SK-N-SH (cell line): Measurements from ENCODE around the gene ARHGEF28. TPM values are rescaled to one million over a fixed set of nuclear protein-coding genes. Genes with fewer than 3 reads are reported as not detected.

Experiments
- CTCF ChIA-PET: fragments of 300-600, 350-600 bp; formaldehyde crosslinking; extraction: SDS; loops from one replicate; lab custom pipeline; 2021; lab: Yijun Ruan, JAX
- POLR2A ChIA-PET: fragments of 350-600 bp; sonication (Branson Sonifier 250); formaldehyde crosslinking; extraction: SDS; loops from one replicate; lab custom pipeline; 2020; ENCODE audit warnings: antibody characterized with exemption, inconsistent platforms; lab: Yijun Ruan, JAX
- DNase-seq: peaks from one replicate; pipeline ENCODE4 v3.0.0; 2012
- H2AFZ ChIP-seq: fragments of 200-600 bp; sonication (generic); 2 replicates; pipeline ENCODE4 v1.8.1; 2016; ENCODE audit warnings: antibody characterized with exemption, mild to moderate bottlenecking, low read depth
- H3F3A ChIP-seq: fragments of 200-600 bp; sonication (generic); replicated peaks from 2 replicates; pipeline ENCODE3; 2016; ENCODE audit warnings: antibody characterized with exemption, mild to moderate bottlenecking; ENCODE audit not compliant: insufficient read depth
- H3K27ac ChIP-seq, 2 experiments: fragments of 200-500 bp in 1 of 2; fragments of 200-600 bp in 1 of 2; sonication (Bioruptor generic) in 1 of 2; sonication (generic), shearing (Covaris generic) in 1 of 2; 2 replicates each; pipeline versions ENCODE4 v1.5.1 to v1.6.1; 2014 to 2016; ENCODE audit warnings: low read depth in 2 of 2, inconsistent platforms in 1 of 2, low read length in 1 of 2, mild to moderate bottlenecking in 1 of 2, mixed read lengths in 1 of 2
- H3K27me3 ChIP-seq: fragments of 200-600 bp; sonication (generic), shearing (Covaris generic); 2 replicates; pipeline ENCODE4 v1.6.1; 2016; ENCODE audit warnings: mixed run types; ENCODE audit not compliant: insufficient read depth
- H3K36me3 ChIP-seq, 2 experiments: fragments of 200-500 bp in 1 of 2; fragments of 200-600 bp in 1 of 2; sonication (Bioruptor generic) in 1 of 2; sonication (generic) in 1 of 2; replicated peaks in 1 of 2; 2 replicates each; pipeline versions ENCODE3 to v1.5.1; 2014 to 2016; ENCODE audit warnings: low read length in 1 of 2, mild to moderate bottlenecking in 1 of 2; ENCODE audit not compliant: insufficient read depth in 2 of 2, control insufficient read depth in 1 of 2
- H3K4me1 ChIP-seq, 2 experiments: fragments of 200-500 bp in 1 of 2; fragments of 200-600 bp in 1 of 2; sonication (Bioruptor generic) in 1 of 2; sonication (generic), shearing (Covaris generic) in 1 of 2; 2 replicates each; pipeline versions ENCODE4 v1.5.1 to v1.6.1; 2014 to 2016; ENCODE audit warnings: low read depth in 1 of 2, low read length in 1 of 2, mixed run types in 1 of 2; ENCODE audit not compliant: insufficient read depth in 2 of 2, control insufficient read depth in 1 of 2
- H3K4me2 ChIP-seq: fragments of 200-600 bp; sonication (generic), shearing (Covaris generic); 2 replicates; pipeline ENCODE4 v1.6.1; 2017; ENCODE audit warnings: mixed run types
- H3K4me3 ChIP-seq, 2 experiments: fragments of 200-500 bp in 1 of 2; fragments of 200-600 bp in 1 of 2; sonication (Bioruptor generic) in 1 of 2; sonication (generic), shearing (Covaris generic) in 1 of 2; 2 replicates each; pipeline versions ENCODE4 v1.5.1 to v1.8.1; 2014 to 2016; ENCODE audit warnings: low read depth in 2 of 2, inconsistent platforms in 1 of 2, low read length in 1 of 2, mild to moderate bottlenecking in 1 of 2, mixed read lengths in 1 of 2, moderate library complexity in 1 of 2
- H3K79me2 ChIP-seq: fragments of 200-600 bp; sonication (generic); 2 replicates; pipeline ENCODE4 v1.8.1; 2017; ENCODE audit warnings: mild to moderate bottlenecking; ENCODE audit not compliant: insufficient read depth
- H3K9ac ChIP-seq: fragments of 200-600 bp; sonication (generic); 2 replicates; pipeline ENCODE4 v1.6.1; 2017; ENCODE audit warnings: mixed run types
- H3K9me2 ChIP-seq: fragments of 200-600 bp; sonication (generic); 2 replicates; pipeline ENCODE4 v1.6.1; 2017; ENCODE audit warnings: mixed run types
- H3K9me3 ChIP-seq: fragments of 200-600 bp; sonication (generic); 2 replicates; pipeline ENCODE4 v1.6.1; 2017; ENCODE audit warnings: mixed run types, mild to moderate bottlenecking, moderate library complexity
- H4K20me1 ChIP-seq: fragments of 200-600 bp; sonication (generic); 2 replicates; pipeline ENCODE4 v1.6.1; 2017; ENCODE audit warnings: mild to moderate bottlenecking, mixed run types; ENCODE audit not compliant: insufficient read depth
- FOSL2 ChIP-seq: IDR thresholded peaks from 2 replicates; pipeline ENCODE4 v1.4.0; 2012; ENCODE audit warnings: low read depth, mild to moderate bottlenecking, moderate library complexity, borderline replicate concordance
- FOXJ3 ChIP-seq: sonication (generic); formaldehyde crosslinking; IDR thresholded peaks from 2 replicates; pipeline ENCODE4 v1.5.1; 2020; ENCODE audit warnings: mild to moderate bottlenecking, missing genetic modification reagents
- GABPA ChIP-seq: IDR thresholded peaks from 2 replicates; pipeline ENCODE4 v1.4.0; 2012; ENCODE audit warnings: low read depth, mild to moderate bottlenecking
- JUND ChIP-seq: IDR thresholded peaks from 2 replicates; pipeline ENCODE4 v1.4.0; 2012
- MAX ChIP-seq: IDR thresholded peaks from 2 replicates; pipeline ENCODE4 v1.4.0; 2012; ENCODE audit warnings: low read depth
- NFIC ChIP-seq: IDR thresholded peaks from 2 replicates; pipeline ENCODE4 v1.4.0; 2012; ENCODE audit warnings: borderline replicate concordance
- PBX3 ChIP-seq: IDR thresholded peaks from 2 replicates; pipeline ENCODE4; 2012
- RAD21 ChIP-seq: IDR thresholded peaks from 2 replicates; pipeline ENCODE4 v1.6.1; 2012; ENCODE audit warnings: mild to moderate bottlenecking, low read length
- RCOR1 ChIP-seq: fragments of 150-350 bp; IDR thresholded peaks from 2 replicates; pipeline ENCODE4 v1.6.1; 2017; ENCODE audit warnings: antibody characterized with exemption, low read length
- RFX5 ChIP-seq: IDR thresholded peaks from 2 replicates; pipeline ENCODE4 v1.6.1; 2012; ENCODE audit warnings: mild to moderate bottlenecking, improper control_type of control experiment, low read length
- RXRA ChIP-seq: IDR thresholded peaks from 2 replicates; pipeline ENCODE4 v1.4.0; 2012; ENCODE audit warnings: low read depth, mild to moderate bottlenecking, borderline replicate concordance
- SMC3 ChIP-seq: IDR thresholded peaks from 2 replicates; pipeline ENCODE4 v1.6.1; 2012; ENCODE audit warnings: low read depth, low read length, improper control_type of control experiment
- USF1 ChIP-seq: IDR thresholded peaks from 2 replicates; pipeline ENCODE4 v1.4.0; 2012; ENCODE audit warnings: low read depth, borderline replicate concordance
- YY1 ChIP-seq: IDR thresholded peaks from 2 replicates; pipeline ENCODE4 v1.4.0; 2012; ENCODE audit warnings: low read depth, mild to moderate bottlenecking
- WGBS: methylation state at CpG from one replicate; pipeline ENCODE4 v1.1.6; 2017; ENCODE audit warnings: low lambda C conversion rate; 5-methylcytosine and 5-hydroxymethylcytosine counted together
- polyA plus RNA-seq, 3 experiments: library from polyadenylated mRNA; depleted of rRNA; stranded (reverse); fragments of >200 nt; gene quantifications; 2 replicates each; pipeline ENCODE4 v1.2.3, GENCODE V29; 2012
- TF ChIP-seq, protein P1 (sequence below): IDR thresholded peaks from 2 replicates; pipeline ENCODE4 v1.6.1; 2012; ENCODE audit warnings: mild to moderate bottlenecking, low read depth, low read length, moderate library complexity
- TF ChIP-seq, protein P2 (sequence below): IDR thresholded peaks from 2 replicates; pipeline ENCODE4 v1.4.0; 2012; ENCODE audit warnings: low read depth, borderline replicate concordance
- TF ChIP-seq, protein P3 (sequence below): fragments of 150-350 bp; IDR thresholded peaks from 2 replicates; pipeline ENCODE4 v1.6.1; 2017; ENCODE audit warnings: antibody characterized with exemption, low read length, low read depth, borderline replicate concordance

The ARHGEF28 gene
- polyA plus RNA-seq, 1 of the 3 experiments (the other 2 are of a cell fraction), result 4.2 TPM

GRCh38 chr5:73890569-73890968 lies 264.6 kb downstream of the ARHGEF28 start:
- Histone ChIP-seq H3K9me2 (no peaks in the 10 kb centered on the region), H2AFZ (no peak overlapping the region), H3K4me2 (no peak overlapping the region), H3K79me2 (no peaks in the 10 kb centered on the region), H3F3A (no peaks in the 10 kb centered on the region), H3K27ac (no peak overlapping the region), H3K4me1 (no peaks in the 10 kb centered on the region; a peak in 1 of 4 replicates), H4K20me1 (no peaks in the 10 kb centered on the region), H3K9me3 (no peaks in the 10 kb centered on the region), H3K4me3 (no peak overlapping the region), H3K36me3 (peaks cover 0 to 11% of the 10 kb centered on the region in 2 experiments), H3K9ac (no peak overlapping the region), H3K27me3 (no peaks in the 10 kb centered on the region)
- ChIA-PET POLR2A (no interaction called here), CTCF (interaction anchor here (0.6 kb wide), 1 partner anchor 1608 kb away, joined by 4 read pairs; no protein-coding TSS in a partner anchor)
- WGBS, result 81% methylated on average over 4 of the region's 4 CpGs
- TF ChIP-seq, protein P1, sequence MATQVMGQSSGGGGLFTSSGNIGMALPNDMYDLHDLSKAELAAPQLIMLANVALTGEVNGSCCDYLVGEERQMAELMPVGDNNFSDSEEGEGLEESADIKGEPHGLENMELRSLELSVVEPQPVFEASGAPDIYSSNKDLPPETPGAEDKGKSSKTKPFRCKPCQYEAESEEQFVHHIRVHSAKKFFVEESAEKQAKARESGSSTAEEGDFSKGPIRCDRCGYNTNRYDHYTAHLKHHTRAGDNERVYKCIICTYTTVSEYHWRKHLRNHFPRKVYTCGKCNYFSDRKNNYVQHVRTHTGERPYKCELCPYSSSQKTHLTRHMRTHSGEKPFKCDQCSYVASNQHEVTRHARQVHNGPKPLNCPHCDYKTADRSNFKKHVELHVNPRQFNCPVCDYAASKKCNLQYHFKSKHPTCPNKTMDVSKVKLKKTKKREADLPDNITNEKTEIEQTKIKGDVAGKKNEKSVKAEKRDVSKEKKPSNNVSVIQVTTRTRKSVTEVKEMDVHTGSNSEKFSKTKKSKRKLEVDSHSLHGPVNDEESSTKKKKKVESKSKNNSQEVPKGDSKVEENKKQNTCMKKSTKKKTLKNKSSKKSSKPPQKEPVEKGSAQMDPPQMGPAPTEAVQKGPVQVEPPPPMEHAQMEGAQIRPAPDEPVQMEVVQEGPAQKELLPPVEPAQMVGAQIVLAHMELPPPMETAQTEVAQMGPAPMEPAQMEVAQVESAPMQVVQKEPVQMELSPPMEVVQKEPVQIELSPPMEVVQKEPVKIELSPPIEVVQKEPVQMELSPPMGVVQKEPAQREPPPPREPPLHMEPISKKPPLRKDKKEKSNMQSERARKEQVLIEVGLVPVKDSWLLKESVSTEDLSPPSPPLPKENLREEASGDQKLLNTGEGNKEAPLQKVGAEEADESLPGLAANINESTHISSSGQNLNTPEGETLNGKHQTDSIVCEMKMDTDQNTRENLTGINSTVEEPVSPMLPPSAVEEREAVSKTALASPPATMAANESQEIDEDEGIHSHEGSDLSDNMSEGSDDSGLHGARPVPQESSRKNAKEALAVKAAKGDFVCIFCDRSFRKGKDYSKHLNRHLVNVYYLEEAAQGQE, result no peak
- TF ChIP-seq RXRA (no peak), FOSL2 (no peak), JUND (no peak), USF1 (no peak), YY1 (no peak), RAD21 (no peak), RCOR1 (no peak), RFX5 (no peak), FOXJ3 (CRISPR knock-in tag) (no peak), SMC3 (no peak)
- TF ChIP-seq, protein P2, sequence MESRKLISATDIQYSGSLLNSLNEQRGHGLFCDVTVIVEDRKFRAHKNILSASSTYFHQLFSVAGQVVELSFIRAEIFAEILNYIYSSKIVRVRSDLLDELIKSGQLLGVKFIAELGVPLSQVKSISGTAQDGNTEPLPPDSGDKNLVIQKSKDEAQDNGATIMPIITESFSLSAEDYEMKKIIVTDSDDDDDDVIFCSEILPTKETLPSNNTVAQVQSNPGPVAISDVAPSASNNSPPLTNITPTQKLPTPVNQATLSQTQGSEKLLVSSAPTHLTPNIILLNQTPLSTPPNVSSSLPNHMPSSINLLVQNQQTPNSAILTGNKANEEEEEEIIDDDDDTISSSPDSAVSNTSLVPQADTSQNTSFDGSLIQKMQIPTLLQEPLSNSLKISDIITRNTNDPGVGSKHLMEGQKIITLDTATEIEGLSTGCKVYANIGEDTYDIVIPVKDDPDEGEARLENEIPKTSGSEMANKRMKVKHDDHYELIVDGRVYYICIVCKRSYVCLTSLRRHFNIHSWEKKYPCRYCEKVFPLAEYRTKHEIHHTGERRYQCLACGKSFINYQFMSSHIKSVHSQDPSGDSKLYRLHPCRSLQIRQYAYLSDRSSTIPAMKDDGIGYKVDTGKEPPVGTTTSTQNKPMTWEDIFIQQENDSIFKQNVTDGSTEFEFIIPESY, result no peak
- DNase-seq, result no peak

- Histone ChIP-seq H3F3A (no peaks in the 10 kb centered on the region), H3K9me2 (no peaks in the 10 kb centered on the region), H4K20me1 (no peaks in the 10 kb centered on the region), H3K27ac (no peak overlapping the region), H2AFZ (no peak overlapping the region), H3K4me1 (no peaks in the 10 kb centered on the region; a peak in 1 of 4 replicates), H3K9me3 (no peaks in the 10 kb centered on the region), H3K27me3 (no peaks in the 10 kb centered on the region), H3K9ac (no peak overlapping the region), H3K79me2 (no peaks in the 10 kb centered on the region), H3K36me3 (peaks cover 0 to 7% of the 10 kb centered on the region in 2 experiments), H3K4me3 (no peak overlapping the region), H3K4me2 (no peak overlapping the region)
- ChIA-PET CTCF (interaction anchor here (1.9 to 3.3 kb wide), 2 partner anchors 10 to 749 kb away, joined by 4 to 17 read pairs; no protein-coding TSS in a partner anchor), POLR2A (no interaction called here)
- no peak for DNase-seq
- 93% methylated on average over 6 of the region's 6 CpGs for WGBS
- TF ChIP-seq GABPA, result no peak
- TF ChIP-seq, protein P3, sequence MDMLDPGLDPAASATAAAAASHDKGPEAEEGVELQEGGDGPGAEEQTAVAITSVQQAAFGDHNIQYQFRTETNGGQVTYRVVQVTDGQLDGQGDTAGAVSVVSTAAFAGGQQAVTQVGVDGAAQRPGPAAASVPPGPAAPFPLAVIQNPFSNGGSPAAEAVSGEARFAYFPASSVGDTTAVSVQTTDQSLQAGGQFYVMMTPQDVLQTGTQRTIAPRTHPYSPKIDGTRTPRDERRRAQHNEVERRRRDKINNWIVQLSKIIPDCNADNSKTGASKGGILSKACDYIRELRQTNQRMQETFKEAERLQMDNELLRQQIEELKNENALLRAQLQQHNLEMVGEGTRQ, result no peak
- TF ChIP-seq MAX, result no peak
- no peak for TF ChIP-seq NFIC
- TF ChIP-seq PBX3, result no peak
- no peak for TF ChIP-seq RFX5
These were observed 266.2 kb downstream of the ARHGEF28 start for GRCh38 chr5:73892218-73892617.
